Stimulated activated CD4-positive, alpha-beta T cell treated with anti-CD3 and anti-CD28 coated beads, Interleukin-4, amount 100 ng/mL, for 48 hours (primary cell): ENCODE measurements around the gene SHROOM2.

Experiments used
- DNase-seq, 2 donors: peaks; one replicate each; pipeline ENCODE4 v3.0.0-alpha.2; 2020; ENCODE audit warnings: low read depth in 2 of 2

Gene SHROOM2

GRCh38 chrX:9862953-9863352 lies 76.7 kb downstream of the SHROOM2 start:
- DNase-seq = no peak

- DNase-seq = no peak
Observed at GRCh38 chrX:9864011-9864410, 77.8 kb downstream of the SHROOM2 start.

GRCh38 chrX:9865804-9866472 lies 79.7 kb downstream of the SHROOM2 start:
- DNase-seq = no peak

- no peak for DNase-seq
Observed at GRCh38 chrX:9866633-9867032, 80.4 kb downstream of the SHROOM2 start.

GRCh38 chrX:9867226-9867625 lies 81.0 kb downstream of the SHROOM2 start:
- DNase-seq = no peak

GRCh38 chrX:9867753-9868152 lies 81.5 kb downstream of the SHROOM2 start:
- DNase-seq = no peak

- DNase-seq = no peak
Observed at GRCh38 chrX:9871701-9872268, 85.6 kb downstream of the SHROOM2 start.

- no peak for DNase-seq
Observed at GRCh38 chrX:9873360-9873759, 87.1 kb downstream of the SHROOM2 start.

- DNase-seq = peak; percentile 16 to 20
Observed at GRCh38 chrX:9873952-9874351, 87.7 kb downstream of the SHROOM2 start.

- no peak for DNase-seq
Observed at GRCh38 chrX:9874483-9874882, 88.3 kb downstream of the SHROOM2 start.

GRCh38 chrX:9875801-9876200 lies 89.6 kb downstream of the SHROOM2 start:
- no peak for DNase-seq

- DNase-seq = no peak
Observed at GRCh38 chrX:9876201-9876600, 90.0 kb downstream of the SHROOM2 start.

- no peak for DNase-seq
Observed at GRCh38 chrX:9878146-9878820, 92.1 kb downstream of the SHROOM2 start.

GRCh38 chrX:9880237-9880636 lies 94.0 kb downstream of the SHROOM2 start:
- no peak for DNase-seq

GRCh38 chrX:9880870-9881269 lies 94.6 kb downstream of the SHROOM2 start:
- no peak for DNase-seq

- no peak for DNase-seq
Observed at GRCh38 chrX:9882669-9883446, 96.6 kb downstream of the SHROOM2 start.

- no peak for DNase-seq
Observed at GRCh38 chrX:9884031-9884779, 98.0 kb downstream of the SHROOM2 start.

- peak; percentile 45 to 47 for DNase-seq
Observed at GRCh38 chrX:9885150-9885549, 98.9 kb downstream of the SHROOM2 start.

GRCh38 chrX:9887659-9888297 lies 101.5 kb downstream of the SHROOM2 start:
- DNase-seq = no peak

GRCh38 chrX:9888953-9889470 lies 102.8 kb downstream of the SHROOM2 start:
- no peak for DNase-seq

GRCh38 chrX:9890681-9891091 lies 104.5 kb downstream of the SHROOM2 start:
- no peak for DNase-seq
